Body of pancreas (tissue), 4 donors: ENCODE results near the gene PTPRZ1. TPM values are rescaled to one million over a fixed set of nuclear protein-coding genes. Genes with fewer than 3 reads are reported as not detected.

Experiments
- ATAC-seq: fragments of 150-250 bp; one replicate; pipeline ENCODE4 v1.9.1; 2016
- DNase-seq, 4 donors: peaks; one replicate each; pipeline ENCODE4 v3.0.0-alpha.2; 2019
- H3K27ac ChIP-seq, 4 donors: fragments of 200-600 bp; sonication (generic); 1 replicate in 3 of 4; 2 replicates in 1 of 4; pipeline versions ENCODE4 v1.5.1 to v1.6.1; 2016 to 2019; ENCODE audit warnings: mild to moderate bottlenecking in 1 of 4, mixed read lengths in 1 of 4, moderate library complexity in 1 of 4
- H3K27me3 ChIP-seq, 2 donors: fragments of 200-600 bp; sonication (generic); one replicate each; pipeline ENCODE4 v1.6.0; 2016; ENCODE audit warnings: mild to moderate bottlenecking in 1 of 2
- H3K36me3 ChIP-seq, 2 donors: fragments of 200-600 bp; sonication (generic); replicated peaks in 1 of 2; 2 replicates each; pipeline ENCODE4 v1.5.1; 2016; ENCODE audit warnings: low read depth in 2 of 2; ENCODE audit not compliant: insufficient read depth in 1 of 2
- H3K4me1 ChIP-seq: fragments of 200-600 bp; sonication (generic); one replicate; pipeline ENCODE4 v1.6.0; 2016
- H3K4me3 ChIP-seq, 2 donors: fragments of 200-600 bp; sonication (generic); 1 replicate in 1 of 2; 2 replicates in 1 of 2; pipeline ENCODE4 v1.5.1; 2016 to 2019
- H3K9me3 ChIP-seq, 3 donors: fragments of 200-600 bp; sonication (generic); 1 replicate in 2 of 3; 2 replicates in 1 of 3; pipeline ENCODE4 v1.5.1; 2016
- CTCF ChIP-seq, 7 experiments: fragments of 450-650 bp in 4 of 7; fragments of 200-600 bp in 3 of 7; sonication (generic) in 3 of 7; IDR thresholded peaks; one replicate each; pipeline ENCODE4 v1.5.1; 2016 to 2019; ENCODE audit warnings: antibody characterized with exemption in 7 of 7
- POLR2A ChIP-seq, 3 donors: fragments of 450-650 bp; IDR thresholded peaks; one replicate each; pipeline ENCODE4 v1.6.1; 2016; ENCODE audit warnings: antibody characterized with exemption in 3 of 3, mild to moderate bottlenecking in 2 of 3
- whole genome bisulfite sequencing, 2 donors: methylation state at CpG; one replicate each; pipeline ENCODE4 v1.1.5; 2017; 5-methylcytosine and 5-hydroxymethylcytosine counted together
- intact Hi-C: fragments of 100-400 bp; cut with DNase I; formaldehyde crosslinking; loops from one replicate; pipeline ENCODE4 v1.15.1; 2023
- total RNA-seq, 2 donors: library from RNA; depleted of rRNA; stranded (reverse); fragments of >200 nt; gene quantifications; one replicate each; pipeline ENCODE4 v1.1.0, GENCODE V29; 2016

Gene PTPRZ1
- 10 to 100 TPM in 1 of 2 donors, 1 to 10 TPM in 1; 1.6 to 18.5 TPM for total RNA-seq

- H3K4me3 ChIP-seq, result peak within 1 kb of the TSS; percentile 36 to 45
- H3K27ac ChIP-seq, result peak within 1 kb of the TSS in 1 of 4 donors; percentile 40
- intact Hi-C loops, result no loop called here
- peak in 1 of 7 experiments; percentile 4 for TF ChIP-seq CTCF (IDR thresholded peaks at IDR 0.05)
- peak in 2 of 3 donors; percentile 39 to 42 for TF ChIP-seq POLR2A (IDR thresholded peaks at IDR 0.05)
- H3K4me1 ChIP-seq, result peaks cover 10% of the 10 kb centered on the region
- no peaks in the 10 kb centered on the region for H3K36me3 ChIP-seq
- H3K9me3 ChIP-seq, result no peaks in the 10 kb centered on the region
- ATAC-seq (peak; percentile 87), DNase-seq (peak; percentile 25 to 69 (median 36))
- 0 to 3% methylated on average over 16 to 49 of the region's 49 CpGs for WGBS, 2 donors
- no peaks in the 10 kb centered on the region for H3K27me3 ChIP-seq
These were observed at the start of gene PTPRZ1 for GRCh38 chr7:121872831-121873288. Gene PTPRZ1 (plus strand): TSS chr7:121873161. CDS start chr7:121873500, 339 bp downstream.

- no peaks in the 10 kb centered on the region for H3K9me3 ChIP-seq
- no peak overlapping the region for H3K27ac ChIP-seq
- ATAC-seq (no peak), DNase-seq (no peak)
- no peaks in the 10 kb centered on the region for H3K4me1 ChIP-seq
- no peak for TF ChIP-seq POLR2A (IDR thresholded peaks at IDR 0.05)
- TF ChIP-seq CTCF (IDR thresholded peaks at IDR 0.05), result no peak
- 85 to 97% methylated on average over 1 of the region's 1 CpG for WGBS, 2 donors
- no peaks in the 10 kb centered on the region for H3K27me3 ChIP-seq
- intact Hi-C loops, result no loop called here
- H3K36me3 ChIP-seq, result no peaks in the 10 kb centered on the region
- no peak overlapping the region for H3K4me3 ChIP-seq
These were observed 48.7 kb upstream of the PTPRZ1 start for GRCh38 chr7:121824276-121824675.

GRCh38 chr7:121831351-121831750 lies 41.6 kb upstream of the PTPRZ1 start:
- intact Hi-C loops, result no loop called here
- no peaks in the 10 kb centered on the region for H3K27me3 ChIP-seq
- DNase-seq (no peak), ATAC-seq (no peak)
- 66 to 76% methylated on average over 3 of the region's 3 CpGs for WGBS, 2 donors
- no peaks in the 10 kb centered on the region for H3K36me3 ChIP-seq
- no peak overlapping the region for H3K4me3 ChIP-seq
- TF ChIP-seq POLR2A (IDR thresholded peaks at IDR 0.05) (no peak), CTCF (IDR thresholded peaks at IDR 0.05) (no peak)
- H3K4me1 ChIP-seq, result peaks cover 8% of the 10 kb centered on the region
- H3K27ac ChIP-seq, result no peak overlapping the region
- H3K9me3 ChIP-seq, result no peaks in the 10 kb centered on the region

- Histone ChIP-seq H3K27me3 (no peaks in the 10 kb centered on the region), H3K9me3 (no peaks in the 10 kb centered on the region), H3K36me3 (no peaks in the 10 kb centered on the region), H3K4me1 (peaks cover 8% of the 10 kb centered on the region), H3K4me3 (no peak overlapping the region), H3K27ac (no peak overlapping the region)
- 29 to 46% methylated on average over 5 of the region's 5 CpGs for WGBS, 2 donors
- intact Hi-C loops, result no loop called here
- no peak for TF ChIP-seq POLR2A (IDR thresholded peaks at IDR 0.05)
- no peak for TF ChIP-seq CTCF (IDR thresholded peaks at IDR 0.05)
- ATAC-seq, result no peak
- no peak for DNase-seq
These were observed 41.2 kb upstream of the PTPRZ1 start for GRCh38 chr7:121831801-121832200.

- ATAC-seq (peak; percentile 59), DNase-seq (peak; percentile 33 to 73 (median 46))
- no peak for TF ChIP-seq CTCF (IDR thresholded peaks at IDR 0.05)
- TF ChIP-seq POLR2A (IDR thresholded peaks at IDR 0.05), result no peak
- peaks cover 8% of the 10 kb centered on the region for H3K4me1 ChIP-seq
- no peaks in the 10 kb centered on the region for H3K36me3 ChIP-seq
- 25 to 34% methylated on average over 8 of the region's 8 CpGs for WGBS, 2 donors
- H3K9me3 ChIP-seq, result no peaks in the 10 kb centered on the region
- intact Hi-C loops, result no loop called here
- no peak overlapping the region for H3K4me3 ChIP-seq
- H3K27ac ChIP-seq, result peak overlapping the region in 1 of 4 donors; percentile 8
- H3K27me3 ChIP-seq, result no peaks in the 10 kb centered on the region
These were observed 40.6 kb upstream of the PTPRZ1 start for GRCh38 chr7:121832347-121832746.
